Calu3 (cell line): ENCODE measurements around the gene BOLA3. TPM values are rescaled to one million over a fixed set of nuclear protein-coding genes. Genes with fewer than 3 reads are reported as not detected.

Experiments
- BruUV-seq: library from RNA; stranded (reverse); fragments of 400-500 nt; replicated peaks from 2 replicates; lab custom pipeline; 2021; lab: Mats Ljungman, UMichigan
- CTCF ChIA-PET: fragments of 300-600 bp; sonication (Branson Sonifier 250); formaldehyde crosslinking; loops from one replicate; lab custom pipeline; 2022; ENCODE audit warnings: antibody characterized with exemption; lab: Charles Lee
- DNase-seq: peaks from one replicate; pipeline ENCODE4 v3.0.0; 2022
- H3K27ac Mint-ChIP-seq: one replicate; pipeline ENCODE4 v1.8.0; 2022; ENCODE audit warnings: mixed read lengths; ENCODE audit not compliant: unreplicated experiment
- H3K27me3 Mint-ChIP-seq: one replicate; pipeline ENCODE4 v1.8.0; 2022; ENCODE audit warnings: mixed read lengths; ENCODE audit not compliant: unreplicated experiment
- H3K36me3 Mint-ChIP-seq: one replicate; pipeline ENCODE4 v1.8.0; 2022; ENCODE audit warnings: mild to moderate bottlenecking, moderate library complexity, mixed read lengths; ENCODE audit not compliant: insufficient read depth, unreplicated experiment
- H3K4me1 Mint-ChIP-seq: one replicate; pipeline ENCODE4 v1.8.0; 2022; ENCODE audit warnings: mild to moderate bottlenecking, low read depth, mixed read lengths; ENCODE audit not compliant: unreplicated experiment
- H3K4me3 Mint-ChIP-seq: one replicate; pipeline ENCODE4 v1.8.0; 2022; ENCODE audit warnings: mild to moderate bottlenecking, low read depth, moderate library complexity, mixed read lengths; ENCODE audit not compliant: unreplicated experiment
- H3K9me3 Mint-ChIP-seq: one replicate; pipeline ENCODE4 v1.8.0; 2022; ENCODE audit warnings: low read depth, mixed read lengths; ENCODE audit not compliant: unreplicated experiment
- CTCF ChIP-seq: fragments of 200-600 bp; IDR thresholded peaks from one replicate; pipeline ENCODE4 v1.8.0; 2022; ENCODE audit warnings: antibody characterized with exemption; ENCODE audit not compliant: unreplicated experiment
- intact Hi-C: fragments of 100-400 bp; cut with micrococcal nuclease; formaldehyde crosslinking; loops from one replicate; pipeline ENCODE4 v1.10.0; 2022; ENCODE audit not compliant: unreplicated experiment
- total RNA-seq: library from RNA; stranded (reverse); gene quantifications from 2 replicates; pipeline ENCODE4 v1.2.3, GENCODE V29; 2022

Gene BOLA3
- total RNA-seq, 1 experiment from 2014 or later: 45.8 TPM

- Mint-ChIP-seq H3K36me3 (peaks cover 7% of the 10 kb centered on the region), H3K9me3 (no peaks in the 10 kb centered on the region), H3K27me3 (no peaks in the 10 kb centered on the region), H3K4me3 (no peak overlapping the region), H3K27ac (no peak overlapping the region), H3K4me1 (no peaks in the 10 kb centered on the region)
- TF ChIP-seq CTCF: no peak
- no TSS peak for BruUV-seq
- CTCF ChIA-PET: no interaction called here
- no peak for DNase-seq
- intact Hi-C loops: no loop called here
Observed at GRCh38 chr2:74094291-74094690, 53.4 kb downstream of the BOLA3 start.

DNA sequence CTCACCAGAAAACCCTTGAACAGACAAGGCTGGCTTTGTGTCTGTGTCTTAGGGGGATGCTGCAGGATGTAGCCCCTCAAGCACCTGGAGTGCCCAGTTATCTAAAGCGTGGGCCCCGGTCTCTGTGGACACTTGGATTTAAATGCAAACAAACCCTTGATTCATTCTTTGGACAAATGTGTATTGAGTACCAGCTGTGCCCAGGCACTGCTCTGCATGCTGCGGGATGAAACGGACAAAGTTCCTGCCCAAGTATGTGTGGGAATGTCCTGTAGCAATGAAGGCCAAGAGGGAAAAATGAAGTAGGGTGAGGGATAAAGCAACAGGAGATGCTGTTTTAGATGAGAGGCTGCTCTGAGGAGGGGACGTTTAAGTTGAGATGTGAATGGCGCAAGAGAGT is 53.9 kb downstream of the BOLA3 start:
- no peak for DNase-seq
- CTCF ChIA-PET: no interaction called here
- H3K4me1 Mint-ChIP-seq: no peaks in the 10 kb centered on the region
- no peaks in the 10 kb centered on the region for H3K9me3 Mint-ChIP-seq
- intact Hi-C loops: no loop called here
- TF ChIP-seq CTCF: no peak
- no peak overlapping the region for H3K27ac Mint-ChIP-seq
- H3K36me3 Mint-ChIP-seq: peaks cover 12% of the 10 kb centered on the region
- no peaks in the 10 kb centered on the region for H3K27me3 Mint-ChIP-seq
- H3K4me3 Mint-ChIP-seq: no peak overlapping the region
- no TSS peak for BruUV-seq

DNA sequence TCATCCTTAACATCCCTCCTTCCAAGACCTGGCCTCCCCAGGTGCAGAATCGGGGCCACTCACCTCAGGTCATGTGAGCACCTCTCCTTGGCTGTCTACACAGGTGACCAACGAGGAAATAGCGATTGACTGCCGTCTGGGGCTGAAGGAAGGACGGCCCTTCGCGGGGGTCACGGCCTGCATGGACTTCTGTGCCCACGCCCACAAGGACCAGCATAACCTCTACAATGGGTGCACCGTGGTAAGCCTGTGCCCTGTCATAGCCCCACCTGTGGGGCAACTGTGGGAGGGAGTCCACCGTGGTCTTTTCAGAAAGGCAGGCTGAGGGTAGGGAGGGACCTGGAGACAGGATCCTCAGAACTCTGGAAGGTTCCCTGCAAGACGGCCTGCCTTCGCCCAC is 54.3 kb downstream of the BOLA3 start:
- Mint-ChIP-seq H3K36me3 (peaks cover 12% of the 10 kb centered on the region), H3K27ac (no peak overlapping the region), H3K4me3 (no peak overlapping the region), H3K9me3 (no peaks in the 10 kb centered on the region), H3K4me1 (no peaks in the 10 kb centered on the region), H3K27me3 (no peaks in the 10 kb centered on the region)
- CTCF ChIA-PET: no interaction called here
- intact Hi-C loops: no loop called here
- no peak for DNase-seq
- no peak for TF ChIP-seq CTCF
- BruUV-seq: no TSS peak

- DNase-seq: no peak
- H3K4me1 Mint-ChIP-seq: no peaks in the 10 kb centered on the region
- TF ChIP-seq CTCF: no peak
- H3K36me3 Mint-ChIP-seq: peaks cover 12% of the 10 kb centered on the region
- H3K27ac Mint-ChIP-seq: no peak overlapping the region
- BruUV-seq: no TSS peak
- CTCF ChIA-PET: no interaction called here
- H3K4me3 Mint-ChIP-seq: no peak overlapping the region
- H3K9me3 Mint-ChIP-seq: no peaks in the 10 kb centered on the region
- H3K27me3 Mint-ChIP-seq: no peaks in the 10 kb centered on the region
- intact Hi-C loops: no loop called here
Observed at GRCh38 chr2:74092275-74092674, 55.4 kb downstream of the BOLA3 start.

- H3K27ac Mint-ChIP-seq: no peak overlapping the region
- intact Hi-C loops: no loop called here
- DNase-seq: no peak
- H3K4me3 Mint-ChIP-seq: no peak overlapping the region
- no TSS peak for BruUV-seq
- no peak for TF ChIP-seq CTCF
- H3K9me3 Mint-ChIP-seq: no peaks in the 10 kb centered on the region
- CTCF ChIA-PET: no interaction called here
- peaks cover 18% of the 10 kb centered on the region for H3K36me3 Mint-ChIP-seq
- H3K4me1 Mint-ChIP-seq: no peaks in the 10 kb centered on the region
- H3K27me3 Mint-ChIP-seq: no peaks in the 10 kb centered on the region
Observed at GRCh38 chr2:74091391-74091790, 56.3 kb downstream of the BOLA3 start.
